ENCODE data around the gene PDXDC1.
A peak's percentile ranks its signal among the peaks of the same experiment; 100 is the strongest.
"Not testable (repeated sequence)": the region's sequence is repeated elsewhere in the genome, so short reads cannot be mapped to it uniquely, and the experiment has no call there.

PDXDC1 gene

GRCh38 chr16:15073101-15073500, 98.3 kb downstream of the PDXDC1 start:
- no peak for DNase-seq

GRCh38 chr16:15076161-15076560, 101.3 kb downstream of the PDXDC1 start:
- not testable (repeated sequence) for DNase-seq

DNA sequence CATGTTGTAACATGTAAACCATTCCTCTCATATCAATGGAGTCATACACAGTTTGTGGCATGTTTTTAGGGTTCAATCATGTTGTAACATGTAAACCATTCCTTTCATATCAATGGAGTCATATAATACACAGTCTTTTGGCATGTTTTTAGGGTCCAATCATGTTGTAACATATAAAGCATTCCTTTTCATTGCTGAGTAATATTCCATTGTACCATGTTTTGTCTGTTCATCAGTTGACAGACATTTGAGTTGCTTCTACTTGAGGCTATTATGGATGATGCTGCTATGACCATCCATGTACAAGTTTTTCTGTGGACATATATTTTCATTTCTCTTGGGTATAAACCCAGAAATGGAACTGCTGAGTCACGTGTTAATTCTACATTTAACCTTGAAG, 106.1 kb downstream of the PDXDC1 start:
- not testable (repeated sequence) for DNase-seq

DNA sequence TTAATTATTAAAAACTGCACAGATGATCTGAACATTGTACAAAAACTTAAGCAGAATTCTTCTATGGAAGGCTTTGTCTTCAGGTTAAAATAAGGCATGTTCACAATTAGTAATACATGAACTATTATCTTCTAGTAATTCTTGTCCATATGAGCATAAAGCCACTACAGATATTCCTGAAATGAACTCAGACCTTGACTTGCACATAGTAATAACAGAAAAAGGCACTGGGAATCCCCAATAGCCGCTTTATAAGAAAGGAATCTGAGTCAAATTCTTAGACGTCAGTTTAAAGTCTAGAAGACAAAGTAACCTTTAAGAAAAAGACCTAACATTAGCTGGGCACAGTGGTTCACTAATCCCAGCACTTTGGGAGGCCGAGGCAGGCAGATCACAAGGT, 108.0 kb downstream of the PDXDC1 start:
- not testable (repeated sequence) for DNase-seq

DNA sequence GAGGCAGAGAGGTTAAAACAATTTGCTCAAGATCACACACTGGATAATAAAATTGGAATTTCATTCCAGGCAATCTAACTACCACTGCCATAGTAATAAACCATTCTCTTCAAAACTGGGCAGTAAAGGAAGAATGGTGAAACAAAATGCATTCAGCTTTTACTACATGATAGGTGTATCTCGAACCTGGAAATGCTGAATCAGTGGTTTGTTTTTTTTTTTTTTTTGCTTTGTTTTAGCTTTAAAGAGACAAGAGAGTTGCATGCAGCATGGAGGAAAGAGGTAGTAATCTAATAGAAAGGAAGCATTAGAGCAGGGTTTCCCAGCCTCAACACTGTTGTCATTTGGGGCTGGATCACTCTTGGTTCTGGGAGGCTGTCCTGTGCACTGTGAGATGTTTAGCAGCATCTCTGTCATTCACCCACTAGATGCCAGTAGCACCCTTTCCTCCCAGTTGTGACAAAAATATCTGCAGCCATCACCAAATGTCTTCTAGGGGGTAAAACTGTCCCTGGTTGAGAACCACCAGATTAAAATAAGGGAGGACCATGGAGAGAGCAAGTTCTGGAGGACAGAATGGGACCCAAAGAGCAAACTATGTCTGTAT, 115.9 kb downstream of the PDXDC1 start:
- not testable (repeated sequence) for DNase-seq

GRCh38 chr16:15093571-15093954, 118.7 kb downstream of the PDXDC1 start:
- not testable (repeated sequence) for DNase-seq

GRCh38 chr16:15093955-15094827, 119.4 kb downstream of the PDXDC1 start, which contains the start of gene RRN3:
Gene RRN3, minus strand, starts transcription at chr16:15094272. Its CDS starts 39 bp downstream, at chr16:15094233.
- DNase-seq = peak; percentile 84

GRCh38 chr16:15096583-15096972, 121.8 kb downstream of the PDXDC1 start:
- not testable (repeated sequence) for DNase-seq

GRCh38 chr16:15099366-15099909, 124.6 kb downstream of the PDXDC1 start:
- DNase-seq = not testable (repeated sequence)

GRCh38 chr16:15100372-15100987, 125.7 kb downstream of the PDXDC1 start:
- not testable (repeated sequence) for DNase-seq

DNA sequence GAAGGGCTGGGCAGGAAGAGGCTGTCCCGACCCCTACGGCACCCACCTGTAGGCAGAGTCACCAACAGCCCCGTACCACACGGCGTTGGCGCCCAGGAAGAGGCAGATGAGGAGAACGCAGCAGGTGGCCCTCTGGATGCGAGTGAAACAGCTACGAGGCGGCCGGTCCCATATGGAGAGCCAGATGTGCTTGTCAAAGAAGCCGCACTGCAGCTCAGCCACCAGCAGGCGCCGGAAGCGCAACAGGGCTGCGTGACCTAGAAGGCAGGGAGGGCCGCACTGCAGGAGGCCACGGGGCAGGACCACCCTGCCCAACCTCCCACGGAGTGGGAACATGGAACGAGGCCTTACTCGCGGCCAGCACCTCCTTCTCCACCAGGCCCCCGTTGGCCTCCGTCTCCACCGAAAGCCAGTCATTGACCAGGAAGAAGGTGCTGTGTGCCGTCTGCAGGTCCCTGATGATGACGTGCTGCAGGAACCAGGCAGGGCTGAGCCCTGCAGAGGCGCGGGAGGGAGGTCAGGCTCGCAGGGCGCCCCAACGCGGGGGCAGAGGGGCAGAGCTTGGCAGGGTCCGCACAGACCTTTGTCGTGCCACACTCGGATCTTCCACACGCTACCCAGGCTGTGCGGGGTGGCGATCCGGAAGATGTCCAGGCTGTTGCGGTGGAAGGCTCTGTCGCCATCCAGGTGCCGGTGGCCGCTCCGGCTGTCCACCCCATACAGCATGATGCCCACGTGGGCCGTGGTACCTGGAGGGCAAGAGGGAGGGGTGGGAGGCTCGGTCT, 153.0 kb downstream of the PDXDC1 start:
- DNase-seq = not testable (repeated sequence)

- DNase-seq = not testable (repeated sequence)
These were observed 155.6 kb downstream of the PDXDC1 start for GRCh38 chr16:15130256-15130932.

DNA sequence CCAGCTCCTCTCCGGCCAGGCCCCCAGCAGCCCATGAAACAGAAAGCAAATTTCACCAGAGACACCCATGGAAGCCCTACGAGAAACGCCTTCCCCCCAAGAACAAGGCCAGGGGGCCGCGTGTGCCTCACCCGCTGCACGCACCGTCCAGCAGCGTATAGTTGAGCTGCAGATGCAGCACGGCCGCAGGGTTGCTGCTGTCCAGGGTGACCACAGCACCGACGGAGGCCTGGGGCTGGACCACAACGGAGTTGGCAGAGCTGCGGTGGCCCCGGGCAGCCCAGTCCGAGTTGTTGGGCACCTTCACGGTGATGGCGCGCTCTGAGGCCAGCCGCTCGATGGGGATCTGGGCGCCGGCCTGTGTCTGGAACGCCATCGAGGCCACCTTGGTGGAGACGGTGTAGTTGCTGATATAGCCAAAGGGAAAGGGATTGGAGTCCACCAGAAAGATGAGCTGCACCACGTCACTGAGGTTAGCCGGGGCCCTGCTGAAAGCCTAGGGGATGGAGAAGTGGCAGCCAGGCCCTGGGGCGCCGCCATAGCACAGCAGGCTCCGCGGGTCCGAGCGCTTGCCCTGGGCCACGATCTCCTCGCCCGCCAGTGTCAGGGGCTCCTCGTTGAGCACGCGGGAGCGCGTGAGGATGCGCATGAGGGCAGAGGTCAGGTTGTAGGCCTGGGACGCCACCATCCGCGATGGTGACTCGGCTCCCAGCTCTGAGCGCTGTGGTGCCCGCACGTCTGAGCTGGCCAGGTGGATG, 156.3 kb downstream of the PDXDC1 start:
- DNase-seq = not testable (repeated sequence)

- DNase-seq = not testable (repeated sequence)
These were observed 158.0 kb downstream of the PDXDC1 start for GRCh38 chr16:15132719-15133428.

- DNase-seq = not testable (repeated sequence)
These were observed 158.7 kb downstream of the PDXDC1 start for GRCh38 chr16:15133554-15133953.

DNA sequence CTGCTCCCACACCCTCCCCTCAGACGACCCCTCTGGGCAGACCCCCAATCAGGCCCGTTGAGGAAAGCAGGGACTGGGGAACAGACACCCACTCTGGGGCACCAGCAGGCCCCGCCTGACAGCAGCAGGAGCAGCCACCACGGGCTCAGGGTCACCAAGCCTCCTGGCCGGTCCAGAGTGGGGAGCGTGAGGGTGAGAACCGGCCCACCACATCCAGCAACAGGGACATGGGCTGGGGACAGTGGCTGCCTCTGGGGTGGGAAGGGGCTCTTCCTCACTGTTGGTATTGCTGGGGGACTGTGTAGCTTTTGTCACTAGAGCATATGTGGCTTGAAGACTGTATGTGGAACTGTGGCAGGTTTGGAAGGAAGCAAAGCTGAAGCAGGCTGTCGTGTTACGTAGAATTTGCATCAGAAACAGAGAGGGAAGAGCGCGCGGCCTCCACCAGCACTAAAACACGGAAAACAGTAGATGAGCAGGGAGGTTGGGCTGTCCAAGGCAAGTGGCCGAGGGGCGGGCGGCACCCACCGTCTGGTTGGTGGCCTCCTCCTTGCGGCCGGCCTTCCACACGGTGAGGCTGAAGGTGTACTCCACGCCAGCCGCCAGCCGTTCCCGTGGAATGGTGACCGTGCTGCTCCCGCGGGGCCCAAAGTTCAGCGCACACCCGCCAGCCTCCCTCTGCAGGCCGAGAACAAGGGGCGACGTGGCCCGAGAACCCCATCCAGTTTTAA, 160.1 kb downstream of the PDXDC1 start:
- DNase-seq = not testable (repeated sequence)

DNA sequence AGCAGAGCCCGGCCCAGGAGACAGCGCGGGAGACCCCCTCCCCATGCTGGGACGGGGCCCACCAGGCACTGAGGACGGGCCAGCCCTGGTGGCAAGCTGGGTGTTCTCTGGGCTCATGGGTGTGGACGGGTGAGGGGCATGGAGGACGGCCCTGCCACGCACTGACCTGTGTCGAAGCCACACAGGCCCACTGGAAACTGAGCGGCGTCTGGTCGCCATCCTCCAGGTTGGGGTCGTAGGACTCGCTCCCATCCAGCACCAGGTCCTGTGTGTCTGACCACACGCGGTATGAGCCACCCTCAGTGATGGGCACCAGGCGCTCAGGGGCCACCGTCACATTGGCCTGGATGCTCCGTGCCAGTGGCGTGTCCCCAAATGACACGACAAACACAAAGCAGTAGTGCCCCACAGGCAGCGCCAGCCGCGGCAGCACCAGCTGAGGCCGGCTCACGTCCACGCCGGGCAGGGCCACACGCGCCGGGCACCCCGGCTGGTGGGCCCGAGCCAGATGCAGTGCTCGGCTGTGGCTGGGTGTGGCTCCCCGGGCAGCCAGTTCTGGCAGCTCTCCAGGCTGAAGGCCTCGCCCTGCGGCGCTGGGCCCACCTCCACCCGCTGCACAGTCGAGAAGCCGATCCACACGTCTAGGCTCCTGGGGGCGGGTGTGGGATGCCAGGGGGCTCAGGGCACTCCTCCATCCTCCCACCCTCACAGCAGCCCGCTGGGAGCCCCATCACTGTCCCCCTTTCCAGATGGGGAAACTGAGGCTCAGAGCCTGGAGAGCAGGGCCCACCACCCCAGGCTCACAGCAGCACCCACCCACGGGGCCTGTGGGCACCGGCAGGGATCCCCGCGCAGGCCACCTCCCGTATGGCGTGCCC, 160.9 kb downstream of the PDXDC1 start:
- DNase-seq = not testable (repeated sequence)

DNA sequence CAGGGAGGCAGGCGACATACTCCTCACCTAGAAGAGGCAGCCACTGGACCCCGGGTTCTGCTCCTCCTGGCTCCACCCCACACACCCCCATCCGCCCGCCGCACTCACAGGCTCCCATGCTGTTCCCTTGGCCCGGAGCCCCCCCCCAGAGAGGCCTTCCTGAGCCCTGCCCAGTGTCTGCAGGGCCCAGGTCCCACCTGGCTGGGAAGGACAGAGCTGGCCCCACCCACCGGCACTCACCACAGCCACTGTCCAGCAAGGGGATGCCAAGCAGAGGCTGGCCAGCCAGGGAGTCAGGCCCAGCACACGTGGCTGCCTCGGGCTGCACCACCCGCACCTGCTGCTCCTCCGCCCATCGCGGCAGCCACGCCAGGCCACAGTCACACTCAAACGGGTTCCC, 162.7 kb downstream of the PDXDC1 start:
- DNase-seq = not testable (repeated sequence)

All from NCI-H524 treated with DMSO at 0.1 percent for 48 hours (cell line).